ENCODE results near the gene SERPINA6. TPM values are rescaled to one million over a fixed set of nuclear protein-coding genes. Genes with fewer than 3 reads are reported as not detected.
A peak's percentile ranks its signal among the peaks of the same experiment; 100 is the strongest.
"Not testable (repeated sequence)": the region's sequence is repeated elsewhere in the genome, so short reads cannot be mapped to it uniquely, and the experiment has no call there.

The SERPINA6 gene
- total and polyA plus RNA-seq, 8 donors = 0.08 to 0.28 (median 0.14) TPM; not detected in 4

DNA sequence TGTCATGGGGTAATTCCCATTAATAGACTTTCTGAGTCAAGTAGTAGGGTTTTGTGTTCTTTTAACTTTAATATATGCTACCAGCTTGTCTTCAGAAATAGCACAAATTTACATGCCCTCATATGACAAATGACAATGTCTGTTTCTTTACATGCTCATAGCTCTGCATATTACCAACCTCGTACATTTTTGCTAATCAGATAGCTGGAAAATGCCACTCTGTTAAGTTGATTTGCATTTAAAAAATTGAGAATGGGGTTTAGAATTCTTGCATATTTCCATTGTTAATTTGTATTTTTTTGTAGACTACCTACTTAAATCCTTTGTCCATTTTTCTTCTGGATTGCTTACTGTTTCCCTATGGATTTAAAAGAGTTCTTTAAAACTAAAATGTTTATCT is 34.0 kb upstream of the SERPINA6 start:
- intact Hi-C loops (cut with DNase I) = loop anchor here in 1 of 2 donors (10.0 kb wide), 1 partner anchor 128 kb away; no protein-coding TSS in a partner anchor

DNA sequence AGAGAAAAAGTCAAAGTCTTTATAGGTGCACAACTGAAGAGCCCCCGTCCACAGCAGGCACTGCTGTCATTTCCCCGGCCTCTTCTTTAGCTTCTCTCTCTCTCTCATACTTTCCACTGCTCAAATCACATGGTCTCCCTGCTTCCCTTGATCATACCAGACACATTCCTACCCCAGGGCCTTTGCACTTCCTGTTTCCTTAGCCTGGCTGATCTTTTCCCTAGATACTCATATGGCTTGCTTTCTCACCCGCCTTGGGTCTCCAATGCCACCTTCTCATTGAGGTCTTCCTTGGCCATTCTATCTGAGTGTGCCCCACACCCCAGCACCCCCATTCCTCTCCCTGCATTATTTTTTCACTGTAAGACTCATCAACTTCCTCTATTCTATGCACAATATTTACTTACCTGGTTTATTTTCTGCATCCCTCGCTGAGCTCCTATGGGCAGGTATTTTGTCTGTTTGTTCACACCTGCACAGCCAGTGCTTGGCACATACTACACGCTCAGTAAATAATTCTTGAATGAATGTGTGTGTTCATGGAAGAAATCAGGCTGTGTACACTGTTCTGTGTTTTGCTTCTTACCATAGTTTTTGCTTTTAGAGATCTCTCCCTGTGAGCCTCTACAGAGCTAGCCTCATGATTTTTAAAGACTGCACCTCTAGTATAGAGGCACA is 33.4 kb upstream of the SERPINA6 start:
- H3K27me3 ChIP-seq = peaks cover 0 to 24% of the 10 kb centered on the region in 2 donors
- H3K9me3 ChIP-seq = no peaks in the 10 kb centered on the region
- no peaks in the 10 kb centered on the region for H3K4me1 ChIP-seq
- ATAC-seq (no peak), DNase-seq (no peak)
- no peaks in the 10 kb centered on the region for H3K36me3 ChIP-seq
- H3K27ac ChIP-seq = no peak overlapping the region
- H3K4me3 ChIP-seq = no peak overlapping the region
- intact Hi-C loops (cut with DNase I) = loop anchor here in 1 of 2 donors (10.0 kb wide), 1 partner anchor 128 kb away; no protein-coding TSS in a partner anchor
- TF ChIP-seq, protein P1, sequence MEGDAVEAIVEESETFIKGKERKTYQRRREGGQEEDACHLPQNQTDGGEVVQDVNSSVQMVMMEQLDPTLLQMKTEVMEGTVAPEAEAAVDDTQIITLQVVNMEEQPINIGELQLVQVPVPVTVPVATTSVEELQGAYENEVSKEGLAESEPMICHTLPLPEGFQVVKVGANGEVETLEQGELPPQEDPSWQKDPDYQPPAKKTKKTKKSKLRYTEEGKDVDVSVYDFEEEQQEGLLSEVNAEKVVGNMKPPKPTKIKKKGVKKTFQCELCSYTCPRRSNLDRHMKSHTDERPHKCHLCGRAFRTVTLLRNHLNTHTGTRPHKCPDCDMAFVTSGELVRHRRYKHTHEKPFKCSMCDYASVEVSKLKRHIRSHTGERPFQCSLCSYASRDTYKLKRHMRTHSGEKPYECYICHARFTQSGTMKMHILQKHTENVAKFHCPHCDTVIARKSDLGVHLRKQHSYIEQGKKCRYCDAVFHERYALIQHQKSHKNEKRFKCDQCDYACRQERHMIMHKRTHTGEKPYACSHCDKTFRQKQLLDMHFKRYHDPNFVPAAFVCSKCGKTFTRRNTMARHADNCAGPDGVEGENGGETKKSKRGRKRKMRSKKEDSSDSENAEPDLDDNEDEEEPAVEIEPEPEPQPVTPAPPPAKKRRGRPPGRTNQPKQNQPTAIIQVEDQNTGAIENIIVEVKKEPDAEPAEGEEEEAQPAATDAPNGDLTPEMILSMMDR (IDR thresholded peaks at IDR 0.05) = no peak

More for the DNA sequence above, 34.0 kb upstream of the SERPINA6 start:
- Histone ChIP-seq H3K36me3 (no peaks in the 10 kb centered on the region), H3K27ac (no peak overlapping the region), H3K9me3 (no peaks in the 10 kb centered on the region), H3K27me3 (peaks cover 0 to 24% of the 10 kb centered on the region in 2 donors), H3K4me3 (no peak overlapping the region), H3K4me1 (no peaks in the 10 kb centered on the region)
- ATAC-seq (no peak), DNase-seq (no peak)
- TF ChIP-seq, protein P1 (IDR thresholded peaks at IDR 0.05) = no peak

GRCh38 chr14:94355191-94355794 is 32.2 kb upstream of the SERPINA6 start:
- H3K9me3 ChIP-seq = no peaks in the 10 kb centered on the region
- intact Hi-C loops (cut with DNase I) = loop anchor here in 1 of 2 donors (10.0 kb wide), 1 partner anchor 130 kb away; no protein-coding TSS in a partner anchor

GRCh38 chr14:94354638-94355185 is 31.6 kb upstream of the SERPINA6 start:
- intact Hi-C loops (cut with DNase I) = loop anchor here in 1 of 2 donors (10.0 kb wide), 1 partner anchor 130 kb away; no protein-coding TSS in a partner anchor
- H3K9me3 ChIP-seq = no peaks in the 10 kb centered on the region
- H3K4me3 ChIP-seq = no peak overlapping the region
- peaks cover 0 to 24% of the 10 kb centered on the region in 2 donors for H3K27me3 ChIP-seq
- ATAC-seq (no peak), DNase-seq (no peak)
- H3K36me3 ChIP-seq = no peaks in the 10 kb centered on the region
- no peaks in the 10 kb centered on the region for H3K4me1 ChIP-seq
- TF ChIP-seq, protein P1 (IDR thresholded peaks at IDR 0.05) = no peak
- H3K27ac ChIP-seq = no peak overlapping the region

More at GRCh38 chr14:94355191-94355794, 32.2 kb upstream of the SERPINA6 start:
- Histone ChIP-seq H3K27ac (no peak overlapping the region), H3K36me3 (no peaks in the 10 kb centered on the region), H3K4me3 (no peak overlapping the region), H3K27me3 (peaks cover 0 to 24% of the 10 kb centered on the region in 2 donors), H3K4me1 (no peaks in the 10 kb centered on the region)
- DNase-seq (peak in 3 of 4 donors; percentile 30 to 90 (median 70)), ATAC-seq (peak; percentile 94)
- TF ChIP-seq, protein P1 (IDR thresholded peaks at IDR 0.05) = peak in 1 of 2 donors; percentile 38

GRCh38 chr14:94354190-94354589 is 31.1 kb upstream of the SERPINA6 start:
- H3K27ac ChIP-seq, H3K9me3 ChIP-seq, DNase-seq, H3K4me3 ChIP-seq, ATAC-seq, H3K4me1 ChIP-seq, H3K36me3 ChIP-seq: not testable (repeated sequence)
- peaks cover 0 to 27% of the 10 kb centered on the region in 2 donors for H3K27me3 ChIP-seq
- intact Hi-C loops (cut with DNase I) = loop anchor here in 1 of 2 donors (10.0 kb wide), 1 partner anchor 131 kb away; no protein-coding TSS in a partner anchor
